ENCODE data around the gene KRTAP10-7.
"Not testable (repeated sequence)": the region's sequence is repeated elsewhere in the genome, so short reads cannot be mapped to it uniquely, and the experiment has no call there.

The KRTAP10-7 gene

DNA sequence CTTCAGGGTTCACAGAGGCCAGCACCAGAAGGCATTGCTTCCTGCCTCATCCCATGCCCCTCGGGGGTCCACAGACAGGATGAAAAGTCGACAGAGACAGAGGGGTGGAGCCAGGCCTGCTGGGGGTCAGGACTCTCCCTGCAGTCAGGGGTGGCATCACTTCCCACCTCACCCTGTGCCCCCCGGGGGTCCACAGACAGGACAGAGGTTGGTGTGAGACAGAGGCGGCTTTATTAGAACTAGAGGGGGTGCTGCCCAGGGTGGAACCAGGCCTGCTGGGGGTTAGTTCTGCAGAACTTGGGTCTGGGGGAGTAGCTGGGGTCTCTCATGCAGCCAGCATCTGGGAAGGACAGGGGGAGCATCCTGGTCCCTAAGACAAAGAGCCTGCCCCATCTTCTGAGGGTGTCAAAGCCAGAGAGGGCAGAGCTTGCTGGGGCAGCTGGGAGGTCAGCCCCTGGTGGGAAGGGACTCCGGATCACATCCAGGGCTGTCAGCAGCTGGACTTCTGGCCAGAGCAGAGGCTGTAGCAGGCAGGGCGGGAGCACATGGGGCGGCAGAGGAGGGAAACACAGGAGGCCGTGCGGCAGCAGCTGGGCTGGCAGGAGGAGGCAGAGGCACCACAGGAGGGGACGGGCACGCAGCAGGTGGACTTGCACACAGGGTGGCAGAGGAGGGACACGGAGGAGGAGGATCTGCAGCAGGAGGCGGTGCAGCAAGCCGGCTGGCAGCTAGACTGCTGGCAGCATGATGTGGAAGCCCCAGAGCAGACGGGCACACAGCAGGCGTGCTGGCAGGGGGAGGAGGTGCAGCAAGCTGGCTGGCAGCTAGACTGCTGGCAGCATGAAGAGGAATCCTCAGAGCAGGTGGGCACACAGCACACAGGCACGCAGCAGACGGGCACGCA is 9.2 kb upstream of the KRTAP10-7 start:
- not testable (repeated sequence) for DNase-seq

DNA sequence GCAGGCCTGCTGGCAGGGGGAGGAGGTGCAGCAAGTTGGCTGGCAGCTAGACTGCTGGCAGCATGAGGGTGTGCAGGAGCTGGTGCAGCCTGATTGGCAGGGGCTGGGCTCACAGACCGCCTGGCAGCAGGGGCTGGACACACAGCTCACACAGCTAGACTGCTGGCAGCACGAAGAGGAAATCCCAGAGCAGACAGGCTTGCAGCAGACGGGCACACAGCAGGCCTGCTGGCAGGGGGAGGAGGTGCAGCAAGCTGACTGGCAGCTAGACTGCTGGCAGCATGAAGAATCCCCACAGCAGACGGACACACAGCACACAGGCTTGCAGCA is 8.6 kb upstream of the KRTAP10-7 start:
- DNase-seq: not testable (repeated sequence)

DNA sequence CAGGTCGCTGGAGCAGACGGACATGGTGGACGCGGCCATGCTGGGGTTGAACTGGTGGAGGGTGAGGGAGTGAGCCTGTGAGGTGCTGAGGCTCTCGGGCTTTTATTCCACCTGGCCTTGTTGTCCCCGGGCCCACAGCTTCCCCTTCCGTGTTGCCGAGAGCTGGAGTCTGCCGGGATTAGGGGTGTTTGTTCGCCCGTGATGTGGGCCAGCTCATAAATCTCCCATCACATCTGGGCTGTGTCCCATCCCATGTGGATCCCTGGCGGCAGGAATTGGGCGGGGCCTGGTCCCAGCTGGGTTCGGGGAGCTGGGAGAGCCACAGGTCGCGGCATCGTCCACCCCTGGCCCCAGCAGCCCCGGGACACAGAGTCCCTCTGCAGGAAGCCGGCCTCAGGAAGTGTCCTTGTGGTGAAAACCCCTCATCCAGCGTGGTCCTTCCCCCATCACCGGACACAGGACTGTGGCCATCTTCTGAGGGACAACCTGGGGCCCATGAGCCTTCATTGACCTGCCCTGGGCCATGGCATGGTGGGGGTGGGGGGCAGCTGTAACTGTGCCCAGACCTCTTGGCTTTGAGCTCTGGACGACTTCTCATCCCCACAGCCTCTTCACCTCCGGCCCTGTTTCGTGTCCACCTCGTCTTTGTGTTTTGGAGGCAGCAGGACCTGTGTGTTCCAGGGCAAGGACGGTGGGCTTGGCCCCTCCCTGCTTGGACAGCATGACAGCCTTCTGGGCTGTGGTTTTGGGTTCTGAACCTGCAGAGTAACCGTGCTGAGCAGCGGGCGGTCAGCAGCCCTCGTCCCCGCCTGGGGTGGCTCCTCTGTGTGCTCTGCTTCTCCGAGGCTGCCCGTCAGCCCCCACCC is 7.7 kb upstream of the KRTAP10-7 start, which contains the start of gene KRTAP10-6:
Gene KRTAP10-6 (minus strand): TSS at position 60 of the 866 bp plus-strand sequence. CDS start 21 bp downstream, at position 39.
- DNase-seq: no peak

DNA sequence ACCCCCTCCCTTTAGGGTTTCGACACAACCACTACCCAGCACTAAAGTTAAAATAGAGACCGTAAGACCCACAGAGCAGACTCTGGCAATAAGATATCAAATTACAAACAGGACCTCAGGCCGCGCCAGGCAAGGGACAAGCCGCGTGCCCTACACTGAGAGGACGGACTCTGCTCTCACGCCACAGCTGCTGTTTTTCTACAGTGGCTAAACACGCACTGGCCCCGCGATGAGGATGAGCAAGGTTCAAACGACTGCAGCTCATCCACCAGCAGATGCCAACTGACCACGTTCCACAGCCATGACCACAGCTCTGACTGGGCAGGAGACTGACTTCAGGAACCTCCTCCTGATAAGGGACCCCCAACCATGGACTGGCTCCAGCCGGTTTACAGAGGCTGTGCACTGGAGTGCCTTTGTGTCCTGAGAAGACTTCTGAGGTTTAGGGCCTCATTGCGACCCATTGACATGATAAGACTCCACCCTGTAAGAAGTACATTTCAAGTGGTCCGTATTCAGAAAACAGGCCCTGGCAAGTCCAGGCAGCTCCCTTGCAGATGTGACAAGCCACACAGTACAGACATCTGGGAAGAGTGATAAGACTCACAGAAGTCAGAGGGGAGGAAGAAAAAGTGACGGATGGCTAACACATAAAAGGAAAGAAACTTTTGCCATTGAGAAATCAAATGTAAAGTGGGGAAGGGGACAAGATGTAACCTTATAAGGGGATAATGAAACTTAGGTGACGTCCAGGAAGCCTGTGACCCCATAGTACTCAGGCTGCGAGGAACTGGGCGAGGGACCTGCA is 6.6 kb upstream of the KRTAP10-7 start:
- no peak for DNase-seq

DNA sequence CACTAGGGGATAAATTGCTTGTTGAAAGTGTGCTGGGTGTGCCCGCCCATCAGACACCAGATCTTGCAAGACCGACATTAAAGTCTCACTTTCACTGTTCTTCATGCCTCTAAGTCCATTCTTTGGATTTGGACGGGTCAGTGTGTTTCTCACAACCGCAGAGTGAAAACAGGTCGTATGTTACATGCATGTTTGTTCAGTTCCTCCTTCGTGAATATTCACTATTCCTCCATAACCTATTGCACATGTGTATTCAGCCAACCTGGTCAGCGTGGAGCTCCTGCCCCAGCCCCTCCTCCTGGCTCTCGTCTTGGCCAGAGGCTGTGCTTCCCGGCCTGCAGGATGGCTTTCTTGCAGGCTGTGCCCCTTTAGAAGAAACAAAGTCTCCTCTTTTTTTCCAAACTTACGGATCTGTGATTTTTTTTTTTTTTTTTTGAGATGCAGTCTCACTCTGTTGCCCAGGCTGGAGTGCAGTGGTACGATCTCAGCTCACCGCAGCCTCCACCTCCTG is 5.9 kb upstream of the KRTAP10-7 start:
- no peak for DNase-seq

DNA sequence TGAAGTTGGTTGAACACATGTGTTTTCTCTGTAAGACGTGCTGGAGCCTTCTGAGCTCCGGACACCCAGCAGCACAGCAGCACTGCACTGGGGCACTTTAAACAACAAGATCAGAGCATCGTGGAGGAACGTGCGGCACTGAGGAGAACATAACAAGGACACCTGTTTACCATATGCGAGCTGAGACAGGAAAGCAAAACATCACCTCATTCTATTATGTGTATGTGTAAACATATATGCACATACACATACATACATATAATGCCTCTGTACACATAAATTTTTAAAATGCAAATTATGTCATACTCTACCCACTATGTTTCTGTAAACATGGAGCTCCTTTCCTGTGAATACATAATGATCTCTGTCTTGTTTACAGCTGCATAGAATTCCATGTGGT is 4.9 kb upstream of the KRTAP10-7 start:
- DNase-seq: no peak

DNA sequence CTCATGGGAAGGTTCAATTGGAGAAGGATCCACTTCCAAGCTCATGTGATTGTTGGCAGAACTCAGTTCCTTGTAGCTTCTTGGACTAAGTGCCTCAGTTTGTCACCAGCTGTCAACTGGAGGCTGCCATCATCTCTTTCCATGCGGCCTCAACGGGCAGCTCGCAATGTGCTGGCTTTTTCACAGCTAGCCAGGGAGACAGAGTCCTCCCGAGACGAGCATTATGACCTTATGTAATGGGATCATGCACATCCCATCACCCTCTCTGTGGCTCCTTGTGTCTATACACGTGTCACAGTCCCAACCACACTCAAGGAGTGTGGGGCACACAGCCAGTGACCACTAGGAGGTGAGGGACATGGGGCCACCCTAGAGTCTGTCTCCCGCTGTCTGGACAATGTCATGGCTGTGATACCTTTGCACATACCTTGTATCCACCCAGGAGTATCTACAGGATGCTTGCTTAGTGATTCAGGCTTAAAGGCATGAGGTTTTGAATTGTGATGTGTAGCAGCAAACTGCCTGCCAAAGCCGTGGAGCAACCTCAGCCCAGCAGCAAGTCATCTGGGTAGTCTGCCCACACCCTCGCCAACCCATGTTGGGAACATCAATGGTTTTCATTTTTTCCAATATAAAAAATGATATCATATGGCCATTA is 4.2 kb upstream of the KRTAP10-7 start:
- DNase-seq: no peak

DNA sequence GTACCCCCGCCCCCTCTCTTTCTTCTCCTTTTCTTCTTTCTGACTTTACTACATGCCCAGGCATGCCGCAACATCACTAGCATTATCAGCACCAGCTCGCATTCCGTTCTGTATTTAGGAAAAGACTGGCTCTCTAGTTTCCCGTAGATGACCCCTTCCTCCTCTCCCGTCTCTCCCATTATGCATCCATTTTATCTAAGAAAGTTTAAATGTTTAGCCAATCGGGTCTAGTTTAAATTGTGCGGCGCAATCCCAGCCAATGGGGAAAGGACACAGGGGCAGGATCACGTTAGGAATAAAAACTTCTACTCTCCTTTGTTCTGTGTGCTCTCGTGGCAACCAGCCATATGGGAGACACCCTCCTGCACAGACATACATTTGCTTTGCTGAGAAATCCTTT is 2.3 kb upstream of the KRTAP10-7 start:
- no peak for DNase-seq

DNA sequence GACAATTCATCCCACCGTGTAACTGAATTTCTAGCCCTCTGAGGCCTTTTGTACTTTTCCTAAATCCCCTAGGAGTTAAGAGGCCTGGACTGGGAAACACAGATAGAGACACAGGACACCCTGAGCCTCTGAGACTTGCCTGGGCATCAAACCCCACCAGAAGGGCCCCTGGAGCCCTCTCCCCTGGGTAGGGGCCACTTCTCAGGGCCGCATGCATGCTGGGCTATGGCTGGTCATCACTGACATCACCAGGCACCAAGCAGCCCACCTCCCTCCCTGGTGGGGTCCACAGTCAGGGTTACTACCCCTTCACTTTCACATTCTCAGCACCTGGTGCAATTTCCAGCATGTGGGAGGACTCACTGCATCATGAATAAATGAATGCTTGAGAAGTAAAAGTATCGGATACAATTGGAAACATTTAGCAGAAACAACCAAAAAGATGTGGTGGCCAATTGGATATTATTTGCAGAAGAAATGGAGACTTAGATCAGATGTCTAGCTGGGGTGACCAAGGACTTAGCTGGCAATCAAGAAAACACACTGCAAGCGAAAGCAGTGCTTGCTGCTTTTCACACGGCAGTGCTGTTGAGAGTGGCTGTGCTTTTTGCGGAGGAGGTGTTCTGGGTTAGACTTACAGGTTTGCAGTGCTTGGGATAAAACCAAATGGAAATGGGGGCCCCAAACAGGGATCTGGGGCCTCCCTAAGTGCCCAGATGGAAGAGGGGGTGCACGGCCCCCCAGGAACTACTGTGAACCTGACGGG is 950 bp upstream of the KRTAP10-7 start:
- no peak for DNase-seq

DNA sequence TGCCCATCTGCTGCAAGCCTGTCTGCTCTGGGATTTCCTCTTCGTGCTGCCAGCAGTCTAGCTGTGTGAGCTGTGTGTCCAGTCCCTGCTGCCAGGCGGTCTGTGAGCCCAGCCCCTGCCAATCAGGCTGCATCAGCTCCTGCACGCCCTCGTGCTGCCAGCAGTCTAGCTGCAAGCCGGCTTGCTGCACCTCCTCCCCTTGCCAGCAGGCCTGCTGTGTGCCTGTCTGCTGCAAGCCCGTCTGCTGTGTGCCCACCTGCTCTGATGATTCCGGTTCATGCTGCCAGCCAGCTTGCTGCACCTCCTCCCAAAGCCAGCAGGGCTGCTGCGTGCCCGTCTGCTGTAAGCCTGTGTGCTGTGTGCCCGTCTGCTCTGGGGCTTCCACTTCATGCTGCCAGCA is 694 bp downstream of the KRTAP10-7 start:
- not testable (repeated sequence) for DNase-seq

DNA sequence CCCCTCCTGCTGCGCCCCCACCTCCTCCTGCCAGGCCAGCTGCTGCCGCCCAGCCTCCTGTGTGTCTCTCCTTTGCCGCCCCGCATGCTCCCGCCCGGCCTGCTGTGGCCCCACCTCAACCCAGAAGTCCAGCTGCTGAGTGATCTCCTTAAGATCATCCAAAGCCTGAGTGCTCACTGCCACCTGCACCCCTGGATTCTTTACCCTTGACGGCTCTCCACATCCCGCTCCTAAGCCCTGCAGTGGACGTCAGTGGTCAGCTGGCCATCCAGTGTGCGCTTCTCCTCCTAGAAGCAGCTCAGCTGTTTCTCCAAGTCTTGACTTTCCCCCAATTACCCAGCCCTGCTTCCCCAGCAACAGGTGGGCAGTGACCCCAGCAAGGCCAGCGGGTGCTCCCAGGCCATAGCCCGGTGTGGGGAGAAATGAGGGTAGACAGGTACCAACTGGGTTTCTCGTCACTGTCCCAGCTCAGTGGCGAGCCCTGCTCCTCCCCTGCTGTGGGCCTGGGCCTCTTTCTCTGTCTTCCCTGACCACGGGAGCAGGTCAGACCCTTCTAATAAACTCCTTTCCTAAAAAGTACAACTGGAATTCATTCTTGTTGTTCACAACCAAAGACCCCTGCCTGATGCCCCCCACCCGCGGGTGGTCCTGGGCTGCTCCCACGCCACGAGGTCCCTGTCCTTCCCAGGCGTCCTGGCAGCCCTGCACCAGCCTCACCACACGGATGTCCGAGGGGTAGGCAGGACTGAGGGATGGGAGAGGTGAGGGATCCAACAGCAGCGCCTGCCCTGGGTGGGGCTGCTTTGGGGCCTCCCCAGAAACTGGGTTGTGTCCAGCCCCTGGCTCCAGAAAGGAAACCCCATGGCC is 1.4 kb downstream of the KRTAP10-7 start:
- DNase-seq: no peak

DNA sequence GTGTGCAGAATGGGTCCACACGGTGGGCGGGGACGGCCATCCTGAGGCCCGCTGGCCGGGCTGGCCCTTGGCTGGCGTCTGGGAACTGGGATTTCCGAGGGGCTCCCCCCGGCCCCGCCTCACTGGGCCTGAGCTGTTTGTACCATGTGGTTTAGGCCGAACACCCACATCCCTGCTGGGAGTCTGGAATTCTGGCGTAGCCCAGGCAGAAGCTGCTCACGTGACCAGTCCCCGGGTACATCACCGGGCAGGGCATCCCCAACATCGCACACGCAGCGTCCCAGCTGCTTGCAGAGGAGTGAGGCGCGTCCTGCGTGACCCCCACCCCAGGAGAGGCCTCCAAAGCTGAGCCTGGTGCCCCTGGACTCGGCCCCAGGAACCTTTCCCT is 2.1 kb downstream of the KRTAP10-7 start:
- DNase-seq: no peak

DNA sequence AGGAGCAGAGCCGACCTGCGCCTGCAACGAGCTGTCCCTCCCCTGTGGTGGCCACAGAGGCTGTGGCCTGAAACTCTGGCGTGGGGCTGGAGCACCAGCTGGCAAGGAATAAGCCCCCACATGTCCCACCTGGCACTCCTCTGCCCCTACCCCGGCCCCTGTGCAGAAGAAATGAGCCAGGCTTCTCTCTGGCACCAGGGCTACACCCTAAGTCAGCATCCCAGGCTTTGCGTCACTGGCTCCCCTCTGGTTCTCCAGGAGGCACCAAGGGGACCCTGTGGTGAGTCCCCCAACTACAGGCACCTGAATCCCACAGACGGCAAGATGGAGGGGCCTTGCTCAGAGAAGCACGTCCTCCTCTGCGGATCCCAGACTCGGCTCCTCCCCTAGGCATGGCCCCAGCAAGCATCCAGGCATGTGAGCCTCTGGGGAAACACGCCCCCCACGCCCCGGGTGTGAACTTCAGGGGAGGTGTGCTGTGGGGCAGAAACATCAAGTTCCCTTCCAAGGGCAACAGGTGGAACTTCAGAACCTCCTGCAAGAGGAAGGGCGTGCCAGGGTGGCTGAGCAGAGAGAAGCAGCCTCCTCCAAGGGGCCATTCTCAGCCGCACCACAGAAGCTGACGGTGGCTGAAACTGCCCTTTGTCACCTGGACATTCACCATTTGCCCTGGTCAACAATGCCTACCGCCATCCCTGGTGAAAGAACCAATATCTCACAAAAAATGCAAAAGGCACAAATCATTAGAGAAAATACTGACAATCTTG is 2.9 kb downstream of the KRTAP10-7 start:
- DNase-seq: no peak

DNA sequence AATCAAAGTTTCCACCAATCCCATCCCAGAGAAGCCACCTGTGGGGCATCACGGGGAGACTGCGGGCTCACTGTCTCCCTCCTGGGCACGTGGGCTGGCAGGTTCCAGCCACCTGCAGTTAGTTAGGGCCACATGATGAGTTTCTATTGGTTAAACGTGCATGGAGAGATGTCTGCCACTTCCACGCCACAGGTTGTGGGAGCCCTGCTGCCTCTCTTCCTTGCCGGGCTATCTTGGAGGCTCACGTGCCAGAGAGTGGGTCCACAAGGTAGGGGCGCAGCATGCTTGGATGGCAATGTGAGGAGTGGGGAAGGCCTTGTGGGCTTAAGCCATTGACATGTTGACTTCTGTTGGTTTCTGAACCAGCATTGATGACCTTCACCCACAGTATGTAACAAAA is 3.5 kb downstream of the KRTAP10-7 start:
- no peak for DNase-seq

DNA sequence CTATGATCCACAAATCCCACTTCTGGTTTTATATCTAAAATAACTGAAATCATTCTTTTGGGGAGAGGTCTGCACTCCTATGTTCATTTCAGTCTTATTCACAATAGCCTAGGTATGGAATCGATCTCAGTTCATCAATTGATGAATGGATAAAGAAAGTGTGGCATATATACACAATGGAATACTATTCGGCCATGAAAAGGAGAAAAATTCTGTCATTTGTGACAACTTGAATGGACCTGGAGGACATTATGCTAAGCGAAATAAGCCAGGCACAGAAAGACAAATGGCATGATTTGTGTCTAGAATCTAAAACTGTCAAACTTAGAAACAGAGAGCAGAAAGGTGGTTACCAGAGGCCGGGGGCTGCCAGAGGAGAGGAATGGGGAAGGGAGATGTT is 6.1 kb downstream of the KRTAP10-7 start:
- DNase-seq: no peak

DNA sequence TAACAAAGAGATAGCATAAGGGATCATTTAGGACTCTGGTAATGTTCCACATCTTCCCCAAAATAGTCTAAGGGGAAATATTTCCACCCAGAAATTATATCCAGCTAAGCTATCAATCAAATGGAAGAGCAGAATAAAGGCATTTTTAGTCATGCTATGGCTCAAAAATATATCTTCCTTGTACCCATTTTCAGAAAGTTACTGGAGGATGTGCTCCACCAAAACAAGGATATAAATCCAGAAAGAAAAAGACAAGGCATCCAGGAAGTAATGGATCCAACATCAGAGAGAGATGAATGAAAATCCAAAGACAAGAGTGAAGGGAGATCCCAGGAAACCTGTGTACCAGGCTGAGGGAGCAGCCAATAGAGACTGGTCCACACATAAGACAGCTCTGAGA is 8.8 kb downstream of the KRTAP10-7 start:
- DNase-seq: no peak

DNA sequence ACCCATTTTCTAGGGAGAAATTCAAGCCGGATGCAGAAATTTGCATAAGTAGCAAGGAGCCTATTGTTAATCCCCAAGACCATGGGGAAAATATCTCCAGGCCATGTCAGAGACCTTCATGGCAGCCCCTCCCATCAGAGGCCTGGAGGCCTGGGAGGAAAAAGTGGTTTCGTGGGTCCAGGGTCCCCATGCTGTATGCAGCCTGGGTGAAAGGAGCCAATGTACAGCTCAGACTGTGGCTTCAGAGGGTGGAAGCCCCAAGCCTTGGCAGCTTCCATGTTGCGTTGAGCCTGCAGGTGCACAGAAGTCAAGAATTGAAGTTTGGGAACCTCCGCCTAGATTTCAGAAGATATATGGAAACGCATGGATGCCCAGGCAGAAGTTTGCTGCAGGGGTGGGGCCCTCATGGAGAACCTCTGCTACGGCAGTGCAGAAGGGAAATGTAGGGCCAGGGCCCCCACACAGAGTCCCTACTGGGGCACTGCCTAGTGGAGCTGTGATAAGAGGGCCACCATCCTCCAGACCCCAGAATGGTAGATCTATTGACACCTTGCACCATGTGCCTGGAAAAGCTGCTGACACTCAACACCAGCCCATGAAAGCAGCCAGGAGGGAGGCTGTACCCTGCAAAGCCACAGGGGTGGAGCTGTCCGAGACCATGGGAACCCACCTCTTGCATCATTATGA is 9.9 kb downstream of the KRTAP10-7 start:
- not testable (repeated sequence) for DNase-seq

DNA sequence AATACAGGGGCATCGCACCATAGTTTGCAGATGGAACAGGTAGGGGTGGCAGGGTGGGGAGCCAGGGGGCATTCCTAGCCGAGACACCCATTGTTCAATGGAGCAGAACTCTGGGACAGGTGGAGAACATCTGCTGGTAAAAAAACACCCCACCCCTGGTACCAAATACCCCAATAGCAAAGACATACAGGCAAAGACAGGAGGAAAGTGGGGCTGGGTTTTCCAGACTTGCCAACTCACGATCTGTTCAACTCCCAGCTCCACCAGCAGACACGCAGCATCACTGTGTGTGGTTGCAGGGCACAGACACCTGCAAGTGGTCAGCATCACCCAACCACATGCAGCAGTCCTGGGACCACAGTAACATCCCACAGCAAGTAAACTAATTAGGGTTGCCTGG is 11.2 kb downstream of the KRTAP10-7 start:
- no peak for DNase-seq

DNA sequence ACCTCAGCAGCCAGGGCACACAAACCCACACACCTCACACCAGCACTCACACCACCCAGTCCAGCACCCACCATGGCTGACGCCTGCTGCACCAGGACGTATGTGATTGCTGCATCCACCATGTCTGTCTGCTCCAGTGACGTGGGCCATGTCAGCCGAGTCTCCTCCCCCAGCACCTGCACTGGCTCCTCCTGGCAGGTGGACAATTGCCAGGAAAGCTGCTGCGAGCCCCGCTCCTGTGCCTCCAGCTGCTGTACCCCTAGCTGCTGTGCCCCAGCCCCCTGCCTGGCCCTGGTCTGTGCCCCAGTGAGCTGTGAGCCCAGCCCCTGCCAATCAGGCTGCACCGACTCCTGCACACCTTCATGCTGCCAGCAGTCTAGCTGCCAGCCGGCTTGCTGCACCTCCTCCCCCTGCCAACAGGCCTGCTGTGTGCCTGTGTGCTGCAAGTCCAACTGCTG is 11.7 kb downstream of the KRTAP10-7 start, which contains the start of gene KRTAP10-8:
Gene KRTAP10-8 (plus strand): TSS at position 51 of the 458 bp plus-strand sequence. CDS start 22 bp downstream, at position 73.
- no peak for DNase-seq
